Lung (tissue), 12 donors: ENCODE results near the gene HERPUD1. TPM values are rescaled to one million over a fixed set of nuclear protein-coding genes. Genes with fewer than 3 reads are reported as not detected.

Experiments
- ATAC-seq: fragments of 200-7000 bp; cut with Tn5 transposase; one replicate; pipeline ENCODE4 v1.9.1; 2020; ENCODE audit warnings: moderate number of reproducible peaks; ENCODE audit not compliant: insufficient read depth, low FRiP score
- DNase-seq, 3 donors: peaks; one replicate each; pipeline ENCODE4 v3.0.0-alpha.2; 2013 to 2017
- H3K27ac ChIP-seq, 2 donors: one replicate each; pipeline ENCODE4 v1.5.1; 2013; ENCODE audit warnings: mild to moderate bottlenecking in 2 of 2, moderate library complexity in 2 of 2, control low read depth in 1 of 2, inconsistent platforms in 1 of 2, low read depth in 1 of 2, low read length in 1 of 2
- H3K27me3 ChIP-seq, 3 donors: one replicate each; pipeline ENCODE4 v1.5.1; 2013; ENCODE audit warnings: low read length in 2 of 3; ENCODE audit not compliant: control insufficient read depth in 3 of 3, insufficient read depth in 3 of 3
- H3K36me3 ChIP-seq, 4 donors: one replicate each; pipeline ENCODE4 v1.5.1; 2013; ENCODE audit warnings: low read length in 4 of 4, mild to moderate bottlenecking in 1 of 4, moderate library complexity in 1 of 4; ENCODE audit not compliant: control insufficient read depth in 4 of 4, insufficient read depth in 4 of 4
- H3K4me1 ChIP-seq, 5 donors: one replicate each; pipeline ENCODE4 v1.5.1; 2013; ENCODE audit warnings: low read length in 5 of 5, mild to moderate bottlenecking in 2 of 5, moderate library complexity in 1 of 5; ENCODE audit not compliant: control insufficient read depth in 5 of 5, insufficient read depth in 5 of 5
- H3K4me3 ChIP-seq: one replicate; pipeline ENCODE4 v1.5.1; 2013; ENCODE audit warnings: mild to moderate bottlenecking, control low read depth, moderate library complexity
- H3K9ac ChIP-seq, 2 donors: one replicate each; pipeline ENCODE4 v1.5.1; 2013; ENCODE audit warnings: low read length in 2 of 2, control low read depth in 1 of 2; ENCODE audit not compliant: insufficient read depth in 1 of 2
- H3K9me3 ChIP-seq, 4 donors: one replicate each; pipeline ENCODE4 v1.5.1; 2013; ENCODE audit warnings: low read length in 3 of 4, mild to moderate bottlenecking in 1 of 4, moderate library complexity in 1 of 4; ENCODE audit not compliant: control insufficient read depth in 4 of 4, insufficient read depth in 3 of 4
- WGBS, 2 donors: extraction: QIAGEN DNeasy Blood & Tissue Kit; methylation state at CpG; one replicate each; pipeline ENCODE4 v1.1.7; 2013; 5-methylcytosine and 5-hydroxymethylcytosine counted together
- polyA plus RNA-seq, 2 donors: library from polyadenylated mRNA; stranded (reverse); fragments of 200-250 nt; gene quantifications; one replicate each; pipeline ENCODE4 v1.2.1, GENCODE V29; 2013
- total RNA-seq, 2 donors: library from RNA; depleted of rRNA in 1 of 2; stranded (reverse); fragments of >200 nt in 1 of 2; gene quantifications; one replicate each; pipeline ENCODE4 v1.2.1, GENCODE V29; 2014 to 2021
- TF ChIP-seq, protein P1 (sequence below): IDR thresholded peaks from 2 replicates; pipeline ENCODE4 v1.5.1; 2012; ENCODE audit warnings: mild to moderate bottlenecking; ENCODE audit errors: control extremely low read depth, extremely low read depth
- donor health status: control.
- donor health status: control.
- donor health status: Bipolar disorder and iron deficiency.
- donor health status: healthy.
- donor health status: DM: yes; HTN: yes; CAD: no.

HERPUD1 gene
- total and polyA plus RNA-seq, 4 donors, result 70.5 to 219 (median 144) TPM

DNA sequence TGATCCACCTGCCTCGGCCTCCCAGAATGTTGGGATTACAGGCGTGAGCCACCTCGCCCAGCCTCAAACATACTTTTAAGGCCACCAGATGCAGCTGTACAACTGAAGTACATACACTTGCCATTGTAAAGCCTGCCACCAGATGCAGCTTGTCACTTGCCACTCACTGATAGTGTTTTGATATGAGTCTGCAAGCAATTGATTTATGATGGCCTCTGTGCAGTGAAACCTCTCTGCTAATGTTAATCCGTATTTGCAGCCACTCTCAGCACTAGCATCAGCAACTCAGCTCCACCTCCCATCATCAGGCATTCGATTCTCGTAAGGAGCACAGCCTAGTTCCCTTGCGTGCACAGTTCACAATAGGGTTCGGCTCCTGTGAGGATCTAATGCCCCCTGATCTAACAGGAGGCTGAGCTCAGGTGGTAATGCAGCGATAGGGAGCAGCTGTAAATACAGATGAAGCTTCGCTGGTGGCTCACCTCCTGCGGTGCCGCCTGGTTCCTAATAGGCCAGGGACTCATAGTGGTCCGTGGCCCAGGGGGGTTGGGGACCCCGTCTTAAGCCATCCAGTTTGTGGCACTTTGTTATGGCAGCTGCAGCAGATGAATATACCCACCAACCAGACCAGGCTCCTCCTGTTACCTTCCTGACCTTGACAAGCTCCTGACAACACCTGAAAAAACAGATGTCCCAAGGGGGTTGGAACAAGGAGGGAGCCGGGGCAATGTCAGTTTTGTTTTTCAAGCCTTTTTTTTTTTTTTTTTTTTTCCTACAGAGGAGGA is 1.3 kb upstream of the HERPUD1 start:
- H3K4me3 ChIP-seq, result no peak overlapping the region
- no peaks in the 10 kb centered on the region for H3K27me3 ChIP-seq
- peak overlapping the region in 1 of 2 donors; percentile 100 for H3K27ac ChIP-seq
- H3K9ac ChIP-seq, result no peak overlapping the region
- H3K9me3 ChIP-seq, result no peaks in the 10 kb centered on the region
- TF ChIP-seq, protein P1, sequence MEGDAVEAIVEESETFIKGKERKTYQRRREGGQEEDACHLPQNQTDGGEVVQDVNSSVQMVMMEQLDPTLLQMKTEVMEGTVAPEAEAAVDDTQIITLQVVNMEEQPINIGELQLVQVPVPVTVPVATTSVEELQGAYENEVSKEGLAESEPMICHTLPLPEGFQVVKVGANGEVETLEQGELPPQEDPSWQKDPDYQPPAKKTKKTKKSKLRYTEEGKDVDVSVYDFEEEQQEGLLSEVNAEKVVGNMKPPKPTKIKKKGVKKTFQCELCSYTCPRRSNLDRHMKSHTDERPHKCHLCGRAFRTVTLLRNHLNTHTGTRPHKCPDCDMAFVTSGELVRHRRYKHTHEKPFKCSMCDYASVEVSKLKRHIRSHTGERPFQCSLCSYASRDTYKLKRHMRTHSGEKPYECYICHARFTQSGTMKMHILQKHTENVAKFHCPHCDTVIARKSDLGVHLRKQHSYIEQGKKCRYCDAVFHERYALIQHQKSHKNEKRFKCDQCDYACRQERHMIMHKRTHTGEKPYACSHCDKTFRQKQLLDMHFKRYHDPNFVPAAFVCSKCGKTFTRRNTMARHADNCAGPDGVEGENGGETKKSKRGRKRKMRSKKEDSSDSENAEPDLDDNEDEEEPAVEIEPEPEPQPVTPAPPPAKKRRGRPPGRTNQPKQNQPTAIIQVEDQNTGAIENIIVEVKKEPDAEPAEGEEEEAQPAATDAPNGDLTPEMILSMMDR, result no peak
- ATAC-seq (no peak), DNase-seq (peak; percentile 92 to 96 (median 96))
- peaks cover 0 to 32% (median 6%) of the 10 kb centered on the region in 5 donors for H3K4me1 ChIP-seq
- peaks cover 3 to 8% (median 6%) of the 10 kb centered on the region in 4 donors for H3K36me3 ChIP-seq
- 80 to 84% methylated on average over 15 of the region's 15 CpGs for WGBS, 2 donors

DNA sequence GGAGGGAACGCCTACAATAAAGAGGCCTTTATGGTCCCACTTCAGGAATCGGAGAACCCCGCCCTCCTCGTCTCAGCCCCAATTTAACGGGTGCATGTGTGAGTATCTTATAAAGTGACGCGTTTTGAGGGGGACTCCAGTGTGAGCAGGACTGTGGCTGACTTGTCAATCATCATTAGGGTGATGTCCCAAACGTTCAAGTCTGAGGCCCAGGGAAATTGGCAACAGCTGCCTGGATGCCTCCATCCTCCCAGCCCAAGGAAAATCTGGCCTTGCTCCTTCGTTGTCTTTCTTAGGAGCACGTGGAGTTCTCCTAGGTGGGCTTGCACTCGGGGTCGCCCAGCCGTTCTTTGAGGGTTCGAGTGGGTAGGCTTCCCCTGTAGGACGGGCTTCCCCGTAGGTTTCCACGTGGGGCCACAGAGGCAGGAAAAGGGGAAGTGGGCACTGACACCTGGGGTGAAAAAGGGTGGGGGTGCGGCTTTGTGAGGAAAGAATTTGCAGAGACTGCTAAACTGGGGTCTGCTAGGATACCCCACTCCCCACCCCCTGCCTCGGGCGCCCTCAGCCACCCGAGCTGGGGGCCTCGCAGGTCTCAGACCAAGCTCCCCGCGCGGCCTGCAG is 561 bp upstream of the HERPUD1 start:
- Histone ChIP-seq H3K36me3 (peaks cover 5 to 14% (median 9%) of the 10 kb centered on the region in 4 donors), H3K9ac (peak overlapping the region; percentile 13 to 40), H3K27me3 (no peaks in the 10 kb centered on the region), H3K9me3 (no peaks in the 10 kb centered on the region), H3K4me1 (peaks cover 0 to 31% (median 6%) of the 10 kb centered on the region in 5 donors), H3K27ac (peak overlapping the region; percentile 95 to 100), H3K4me3 (no peak overlapping the region)
- peak; percentile 0 for ATAC-seq
- WGBS, 2 donors, result 21 to 24% methylated on average over 25 of the region's 25 CpGs
- TF ChIP-seq, protein P1, result no peak
- peak in 2 of 3 donors; percentile 44 to 54 for DNase-seq

DNA sequence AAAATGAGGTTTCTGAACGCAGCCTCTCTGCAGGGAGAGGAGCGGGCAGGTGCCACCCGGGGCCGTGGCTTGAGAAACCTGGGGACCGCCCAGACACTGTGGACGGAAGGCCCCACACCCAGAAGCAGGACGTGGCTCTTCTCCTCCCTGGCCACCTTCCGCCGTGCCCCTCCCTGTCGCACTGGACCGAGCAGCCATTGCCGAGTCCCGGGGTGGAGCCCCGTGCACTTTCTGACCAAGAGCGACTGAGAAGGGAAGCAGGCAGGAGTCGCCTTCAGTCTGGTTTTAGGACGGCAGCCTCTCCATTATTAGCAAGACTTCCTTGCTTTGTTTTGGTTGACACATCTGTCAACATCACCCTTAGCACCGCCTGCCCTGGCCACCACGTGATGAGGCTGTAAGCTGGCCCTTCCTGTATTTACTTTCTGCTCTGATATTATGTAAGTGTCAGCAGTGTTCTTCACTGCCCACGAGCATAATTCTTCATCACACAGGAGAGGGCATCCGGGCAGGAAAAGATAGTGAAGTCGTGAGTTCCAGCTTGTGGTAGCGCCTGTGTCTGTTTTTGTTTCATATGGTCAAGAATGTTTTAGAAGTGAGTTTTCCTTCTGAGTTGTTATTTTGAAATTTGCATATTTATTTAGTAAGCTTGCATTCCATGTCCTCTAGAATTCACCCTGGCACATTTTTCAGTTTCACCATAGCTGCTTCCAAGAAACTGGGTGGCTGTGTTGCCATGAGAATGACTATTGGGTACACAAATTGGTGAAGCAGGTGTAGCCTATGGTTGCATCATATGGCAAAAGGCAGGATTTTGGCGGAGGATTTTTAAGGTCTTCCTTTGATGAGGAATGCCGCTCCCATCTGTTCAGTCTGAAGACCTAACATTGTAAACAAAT is 1.0 kb downstream of the HERPUD1 start:
- 2 to 5% methylated on average over 25 of the region's 25 CpGs for WGBS, 2 donors
- peak overlapping the region; percentile 98 for H3K4me3 ChIP-seq
- peak overlapping the region; percentile 99 to 100 for H3K27ac ChIP-seq
- no peaks in the 10 kb centered on the region for H3K9me3 ChIP-seq
- H3K9ac ChIP-seq, result peak overlapping the region; percentile 92
- H3K36me3 ChIP-seq, result peaks cover 7 to 29% (median 17%) of the 10 kb centered on the region in 4 donors
- TF ChIP-seq, protein P1, result no peak
- peak; percentile 64 for ATAC-seq
- no peaks in the 10 kb centered on the region for H3K27me3 ChIP-seq
- H3K4me1 ChIP-seq, result peaks cover 0 to 28% (median 6%) of the 10 kb centered on the region in 5 donors
- peak; percentile 79 to 90 (median 87) for DNase-seq
